Neural cell (in vitro differentiated cells): Measurements from ENCODE around the gene ANXA5. TPM values are rescaled to one million over a fixed set of nuclear protein-coding genes. Genes with fewer than 3 reads are reported as not detected.
"Not testable (repeated sequence)": the region's sequence is repeated elsewhere in the genome, so short reads cannot be mapped to it uniquely, and the experiment has no call there.

Experiments used
- H2AFZ ChIP-seq: fragments of 200-600, 300-800 bp; sonication (generic), shearing (Covaris generic); 2 replicates; pipeline ENCODE4 v1.6.0; 2014; ENCODE audit warnings: low read depth, mild to moderate bottlenecking, antibody characterized with exemption, low read length, moderate library complexity
- H3F3A ChIP-seq: fragments of 200-600 bp; shearing (Covaris generic); 2 replicates; pipeline ENCODE4 v1.6.1; 2016; ENCODE audit warnings: mild to moderate bottlenecking, moderate library complexity, mixed read lengths, antibody characterized with exemption, low read length; ENCODE audit not compliant: insufficient read depth, poor library complexity, severe bottlenecking
- H3K27ac ChIP-seq: fragments of 200-600, 300-800 bp; sonication (generic), shearing (Covaris generic); 2 replicates; pipeline ENCODE4 v1.5.1; 2014; ENCODE audit warnings: mild to moderate bottlenecking, low read length, moderate library complexity
- H3K27me3 ChIP-seq: fragments of 300-800, 200-600 bp; sonication (generic), shearing (Covaris generic); 2 replicates; pipeline ENCODE4 v1.6.0; 2014; ENCODE audit warnings: mild to moderate bottlenecking, low read depth, low read length, moderate library complexity; ENCODE audit not compliant: insufficient read depth
- H3K36me3 ChIP-seq: fragments of 300-800, 200-600 bp; sonication (generic), shearing (Covaris generic); 2 replicates; pipeline ENCODE4 v1.5.1; 2014; ENCODE audit warnings: mild to moderate bottlenecking, antibody characterized with exemption, low read length, moderate library complexity; ENCODE audit not compliant: insufficient read depth
- H3K4me2 ChIP-seq: fragments of 300-800, 200-600 bp; sonication (generic), shearing (Covaris generic); 2 replicates; pipeline ENCODE4 v1.6.0; 2014; ENCODE audit warnings: mild to moderate bottlenecking, low read length
- H3K4me3 ChIP-seq: fragments of 300-800, 200-600 bp; sonication (generic), shearing (Covaris generic); 2 replicates; pipeline ENCODE4 v1.5.1; 2014; ENCODE audit warnings: mild to moderate bottlenecking, low read length, moderate library complexity
- H3K79me2 ChIP-seq: fragments of 200-600 bp; shearing (Covaris generic); replicated peaks from 2 replicates; pipeline ENCODE4 v1.6.0; 2014; ENCODE audit warnings: mild to moderate bottlenecking, low read length, moderate library complexity; ENCODE audit not compliant: insufficient read depth
- H3K9ac ChIP-seq: fragments of 300-800, 200-600 bp; sonication (generic), shearing (Covaris generic); 2 replicates; pipeline ENCODE4 v1.6.1; 2016; ENCODE audit warnings: mild to moderate bottlenecking, low read length, mixed read lengths
- H3K9me2 ChIP-seq: fragments of 200-600 bp; shearing (Covaris generic); 2 replicates; pipeline ENCODE4 v1.6.1; 2016; ENCODE audit warnings: mild to moderate bottlenecking, low read length, mixed read lengths; ENCODE audit not compliant: insufficient read depth
- H3K9me3 ChIP-seq: fragments of 200-600, 300-800 bp; sonication (generic), shearing (Covaris generic); 2 replicates; pipeline ENCODE4 v1.6.1; 2016; ENCODE audit warnings: mild to moderate bottlenecking, mixed run types, low read length, moderate library complexity, mixed read lengths
- H4K20me1 ChIP-seq: fragments of 200-600 bp; shearing (Covaris generic); 2 replicates; pipeline ENCODE4 v1.6.1; 2016; ENCODE audit warnings: mild to moderate bottlenecking, mixed run types; ENCODE audit not compliant: insufficient read depth
- EP300 ChIP-seq: fragments of 450-650 bp; conservative IDR thresholded peaks from 2 replicates; pipeline ENCODE4 v1.6.1; 2014; ENCODE audit warnings: antibody characterized with exemption, mild to moderate bottlenecking, moderate library complexity; ENCODE audit not compliant: poor library complexity, severe bottlenecking
- EZH2 ChIP-seq: fragments of 200-600, 300-800 bp; shearing (Covaris generic), sonication (generic); IDR thresholded peaks from 2 replicates; pipeline ENCODE4 v1.6.1; 2014; ENCODE audit warnings: antibody characterized with exemption, low read length, borderline replicate concordance, mild to moderate bottlenecking; ENCODE audit not compliant: insufficient read depth, poor library complexity, severe bottlenecking
- MXI1 ChIP-seq: fragments of 450-650 bp; conservative IDR thresholded peaks from 2 replicates; pipeline ENCODE4 v1.6.1; 2014; ENCODE audit warnings: antibody characterized with exemption, mild to moderate bottlenecking; ENCODE audit not compliant: poor library complexity, severe bottlenecking
- POLR2AphosphoS5 ChIP-seq: IDR thresholded peaks from 2 replicates; pipeline ENCODE4 v1.6.1; 2012
- RAD21 ChIP-seq: fragments of 450-650 bp; conservative IDR thresholded peaks from 2 replicates; pipeline ENCODE4 v1.6.1; 2014; ENCODE audit warnings: antibody characterized with exemption, mild to moderate bottlenecking, moderate library complexity
- REST ChIP-seq: IDR thresholded peaks from 2 replicates; pipeline ENCODE4 v1.6.1; 2012; ENCODE audit warnings: borderline replicate concordance
- SMC3 ChIP-seq: fragments of 450-650 bp; conservative IDR thresholded peaks from 2 replicates; pipeline ENCODE4 v1.6.1; 2014; ENCODE audit warnings: antibody characterized with exemption, mild to moderate bottlenecking, moderate library complexity; ENCODE audit not compliant: poor library complexity
- TAF1 ChIP-seq: IDR thresholded peaks from 2 replicates; pipeline ENCODE4 v1.6.1; 2012; ENCODE audit warnings: low read depth
- polyA plus RNA-seq: library from polyadenylated mRNA; depleted of rRNA; stranded (reverse); fragments of >200 nt; gene quantifications from 2 replicates; pipeline ENCODE4 v1.2.3, GENCODE V29; 2014
- TF ChIP-seq, protein P1 (sequence below): fragments of 450-650 bp; IDR thresholded peaks from 2 replicates; pipeline ENCODE4 v1.5.1; 2014; ENCODE audit warnings: antibody characterized with exemption, mild to moderate bottlenecking, moderate library complexity; ENCODE audit not compliant: poor library complexity, severe bottlenecking

ANXA5 gene
- polyA plus RNA-seq, 1 donor from 2014 or later: 8.1 TPM

- Histone ChIP-seq H4K20me1 (no peaks in the 10 kb centered on the region), H2AFZ (no peak overlapping the region), H3K4me3 (no peak overlapping the region), H3K9ac (no peak overlapping the region), H3F3A (no peaks in the 10 kb centered on the region), H3K9me2 (no peaks in the 10 kb centered on the region), H3K36me3 (no peaks in the 10 kb centered on the region), H3K27me3 (no peaks in the 10 kb centered on the region), H3K9me3 (no peaks in the 10 kb centered on the region), H3K4me2 (no peak overlapping the region), H3K27ac (no peak overlapping the region), H3K79me2 (no peaks in the 10 kb centered on the region)
- no peak for TF ChIP-seq SMC3
- no peak for TF ChIP-seq RAD21
- no peak for TF ChIP-seq MXI1
- TF ChIP-seq EZH2: no peak
Observed at GRCh38 chr4:121734571-121734970, 37.8 kb upstream of the ANXA5 start.

DNA sequence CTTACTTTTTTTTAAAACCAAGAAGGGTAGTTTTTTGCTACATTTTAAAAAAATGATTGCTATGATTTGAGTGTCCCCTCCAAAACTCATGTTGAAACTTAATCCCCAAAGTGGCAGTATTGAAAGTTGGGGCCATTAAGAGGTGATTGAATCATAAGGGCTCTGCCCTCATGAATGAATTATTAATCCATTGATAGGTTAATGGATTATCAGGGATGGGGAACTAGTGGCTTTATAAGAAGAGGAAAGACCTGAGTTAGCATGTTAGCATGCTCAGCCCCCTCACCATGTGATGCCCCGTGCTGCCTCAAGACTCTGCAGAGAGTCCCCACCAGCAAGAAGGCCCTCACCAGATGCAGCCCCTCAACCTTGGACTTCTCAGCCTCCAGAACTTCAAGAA is 37.2 kb upstream of the ANXA5 start:
- Histone ChIP-seq H3K27me3 (no peaks in the 10 kb centered on the region), H3K4me2 (no peak overlapping the region), H4K20me1 (no peaks in the 10 kb centered on the region), H3K36me3 (no peaks in the 10 kb centered on the region), H3K9me2 (no peaks in the 10 kb centered on the region), H3K79me2 (no peaks in the 10 kb centered on the region), H2AFZ (no peak overlapping the region), H3K4me3 (no peak overlapping the region), H3F3A (no peaks in the 10 kb centered on the region), H3K9ac (no peak overlapping the region), H3K27ac (no peak overlapping the region), H3K9me3 (no peaks in the 10 kb centered on the region)
- TF ChIP-seq MXI1 (no peak), EZH2 (no peak), EP300 (no peak), SMC3 (no peak), TAF1 (no peak), POLR2AphosphoS5 (no peak), REST (no peak), RAD21 (no peak)
- TF ChIP-seq, protein P1, sequence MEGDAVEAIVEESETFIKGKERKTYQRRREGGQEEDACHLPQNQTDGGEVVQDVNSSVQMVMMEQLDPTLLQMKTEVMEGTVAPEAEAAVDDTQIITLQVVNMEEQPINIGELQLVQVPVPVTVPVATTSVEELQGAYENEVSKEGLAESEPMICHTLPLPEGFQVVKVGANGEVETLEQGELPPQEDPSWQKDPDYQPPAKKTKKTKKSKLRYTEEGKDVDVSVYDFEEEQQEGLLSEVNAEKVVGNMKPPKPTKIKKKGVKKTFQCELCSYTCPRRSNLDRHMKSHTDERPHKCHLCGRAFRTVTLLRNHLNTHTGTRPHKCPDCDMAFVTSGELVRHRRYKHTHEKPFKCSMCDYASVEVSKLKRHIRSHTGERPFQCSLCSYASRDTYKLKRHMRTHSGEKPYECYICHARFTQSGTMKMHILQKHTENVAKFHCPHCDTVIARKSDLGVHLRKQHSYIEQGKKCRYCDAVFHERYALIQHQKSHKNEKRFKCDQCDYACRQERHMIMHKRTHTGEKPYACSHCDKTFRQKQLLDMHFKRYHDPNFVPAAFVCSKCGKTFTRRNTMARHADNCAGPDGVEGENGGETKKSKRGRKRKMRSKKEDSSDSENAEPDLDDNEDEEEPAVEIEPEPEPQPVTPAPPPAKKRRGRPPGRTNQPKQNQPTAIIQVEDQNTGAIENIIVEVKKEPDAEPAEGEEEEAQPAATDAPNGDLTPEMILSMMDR: no peak

- H4K20me1 ChIP-seq, H3K36me3 ChIP-seq, H3K27me3 ChIP-seq, H3K9ac ChIP-seq, H2AFZ ChIP-seq, H3F3A ChIP-seq, H3K27ac ChIP-seq, H3K9me2 ChIP-seq, H3K79me2 ChIP-seq, H3K9me3 ChIP-seq, H3K4me2 ChIP-seq, H3K4me3 ChIP-seq: not testable (repeated sequence)
Observed at GRCh38 chr4:121729753-121730152, 33.0 kb upstream of the ANXA5 start.
